SJCRH30 (cell line): ENCODE results near the gene XXYLT1. TPM values are rescaled to one million over a fixed set of nuclear protein-coding genes. Genes with fewer than 3 reads are reported as not detected.

Experiments
- DNase-seq, 2 experiments: peaks; one replicate each; pipeline ENCODE4 v3.0.0-alpha.2; 2015 to 2020
- H3K27ac ChIP-seq: fragments of 250-450 bp; sonication (Bioruptor Pico); 2 replicates; pipeline ENCODE4 v1.5.1; 2020; ENCODE audit warnings: mild to moderate bottlenecking, moderate library complexity
- H3K27me3 ChIP-seq: fragments of 250-450 bp; sonication (Bioruptor Pico); 2 replicates; pipeline ENCODE4 v1.5.1; 2020; ENCODE audit warnings: mild to moderate bottlenecking, moderate library complexity
- H3K36me3 ChIP-seq: fragments of 250-450 bp; sonication (Bioruptor Pico); 2 replicates; pipeline ENCODE4 v1.5.1; 2020; ENCODE audit warnings: mild to moderate bottlenecking, moderate library complexity
- H3K4me1 ChIP-seq: fragments of 250-450 bp; sonication (Bioruptor Pico); 2 replicates; pipeline ENCODE4 v1.5.1; 2020; ENCODE audit warnings: mild to moderate bottlenecking, moderate library complexity
- H3K4me3 ChIP-seq: fragments of 250-450 bp; sonication (Bioruptor Pico); 2 replicates; pipeline ENCODE4 v1.5.1; 2020; ENCODE audit warnings: mild to moderate bottlenecking, moderate library complexity
- H3K9me3 ChIP-seq: fragments of 250-450 bp; sonication (Bioruptor Pico); replicated peaks from 2 replicates; pipeline ENCODE4 v1.5.1; 2020; ENCODE audit warnings: mild to moderate bottlenecking, moderate library complexity
- total RNA-seq: library from RNA; depleted of rRNA; stranded (reverse); fragments of >200 nt; shearing (Covaris generic); gene quantifications from 2 replicates; pipeline ENCODE4 v1.2.3, GENCODE V29; 2014

The XXYLT1 gene
- total RNA-seq, 1 experiment from 2014 or later: 18.8 TPM

DNA sequence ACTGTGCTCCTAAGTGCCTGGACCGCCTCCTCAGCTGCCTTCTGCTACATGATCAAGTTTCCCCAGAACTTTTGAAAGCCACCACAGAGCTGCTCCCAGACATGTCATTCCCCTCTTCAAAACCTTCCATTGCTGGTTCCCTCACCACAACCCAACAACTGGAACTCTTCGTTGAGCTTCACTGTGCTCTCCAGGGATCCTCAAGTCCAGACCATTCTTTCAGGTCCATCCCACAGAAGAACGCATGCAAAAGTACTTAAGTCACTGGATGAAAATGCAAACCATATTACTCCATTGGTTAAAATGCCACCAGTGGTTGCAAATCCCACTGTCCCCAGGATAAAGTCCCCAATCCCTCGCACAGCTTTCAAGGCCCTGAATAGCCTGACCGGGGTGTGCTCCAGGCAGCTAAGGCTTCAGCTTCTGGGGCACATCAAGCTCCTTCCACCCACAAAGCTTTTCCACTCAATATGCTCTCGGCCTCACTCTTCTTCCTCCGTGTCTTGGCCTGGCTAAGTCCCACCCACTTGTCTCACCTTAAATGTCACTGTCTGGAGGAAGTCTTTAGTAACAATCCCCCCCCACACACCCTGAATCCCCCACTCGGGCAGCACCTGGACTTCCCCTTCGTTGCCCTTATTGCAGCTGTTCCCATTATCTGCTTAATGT lies 84.8 kb downstream of the XXYLT1 start:
- no peaks in the 10 kb centered on the region for H3K4me1 ChIP-seq
- no peak for DNase-seq
- H3K36me3 ChIP-seq: no peaks in the 10 kb centered on the region
- no peaks in the 10 kb centered on the region; the same call in 1 of the 2 replicates for H3K9me3 ChIP-seq
- no peaks in the 10 kb centered on the region for H3K27me3 ChIP-seq
- H3K27ac ChIP-seq: no peak overlapping the region
- no peak overlapping the region for H3K4me3 ChIP-seq

- Histone ChIP-seq H3K27ac (no peak overlapping the region), H3K36me3 (no peaks in the 10 kb centered on the region), H3K27me3 (no peaks in the 10 kb centered on the region), H3K4me1 (no peaks in the 10 kb centered on the region), H3K9me3 (no peaks in the 10 kb centered on the region), H3K4me3 (no peak overlapping the region)
- no peak for DNase-seq
These were observed 85.4 kb downstream of the XXYLT1 start for GRCh38 chr3:195185583-195185982.

GRCh38 chr3:195184716-195185421 lies 86.1 kb downstream of the XXYLT1 start:
- Histone ChIP-seq H3K4me1 (no peaks in the 10 kb centered on the region), H3K4me3 (no peak overlapping the region), H3K27ac (no peak overlapping the region), H3K9me3 (no peaks in the 10 kb centered on the region), H3K27me3 (no peaks in the 10 kb centered on the region), H3K36me3 (no peaks in the 10 kb centered on the region)
- no peak for DNase-seq

GRCh38 chr3:195183071-195183776 lies 87.7 kb downstream of the XXYLT1 start:
- Histone ChIP-seq H3K4me1 (no peaks in the 10 kb centered on the region), H3K4me3 (no peak overlapping the region), H3K27ac (no peak overlapping the region), H3K9me3 (no peaks in the 10 kb centered on the region), H3K36me3 (no peaks in the 10 kb centered on the region), H3K27me3 (no peaks in the 10 kb centered on the region)
- no peak for DNase-seq

DNA sequence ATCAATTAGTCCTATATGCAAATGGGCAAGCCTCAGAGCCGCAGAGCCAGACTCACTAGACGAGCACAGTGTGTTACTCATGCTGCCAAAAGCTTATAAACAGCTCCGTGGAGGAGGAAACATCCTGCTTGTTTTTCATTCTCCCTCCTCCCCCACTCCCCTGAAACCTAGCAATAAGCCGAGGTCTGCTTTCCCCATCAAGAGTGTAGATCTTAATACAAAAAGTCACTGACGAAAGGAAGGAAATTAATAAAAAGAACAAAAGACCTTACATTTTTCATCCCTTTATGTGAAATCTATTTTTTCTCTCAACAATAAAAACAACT lies 88.5 kb downstream of the XXYLT1 start:
- no peak for DNase-seq
- H3K4me3 ChIP-seq: no peak overlapping the region
- H3K27me3 ChIP-seq: no peaks in the 10 kb centered on the region
- H3K36me3 ChIP-seq: no peaks in the 10 kb centered on the region
- no peak overlapping the region for H3K27ac ChIP-seq
- H3K4me1 ChIP-seq: no peaks in the 10 kb centered on the region
- no peaks in the 10 kb centered on the region for H3K9me3 ChIP-seq

DNA sequence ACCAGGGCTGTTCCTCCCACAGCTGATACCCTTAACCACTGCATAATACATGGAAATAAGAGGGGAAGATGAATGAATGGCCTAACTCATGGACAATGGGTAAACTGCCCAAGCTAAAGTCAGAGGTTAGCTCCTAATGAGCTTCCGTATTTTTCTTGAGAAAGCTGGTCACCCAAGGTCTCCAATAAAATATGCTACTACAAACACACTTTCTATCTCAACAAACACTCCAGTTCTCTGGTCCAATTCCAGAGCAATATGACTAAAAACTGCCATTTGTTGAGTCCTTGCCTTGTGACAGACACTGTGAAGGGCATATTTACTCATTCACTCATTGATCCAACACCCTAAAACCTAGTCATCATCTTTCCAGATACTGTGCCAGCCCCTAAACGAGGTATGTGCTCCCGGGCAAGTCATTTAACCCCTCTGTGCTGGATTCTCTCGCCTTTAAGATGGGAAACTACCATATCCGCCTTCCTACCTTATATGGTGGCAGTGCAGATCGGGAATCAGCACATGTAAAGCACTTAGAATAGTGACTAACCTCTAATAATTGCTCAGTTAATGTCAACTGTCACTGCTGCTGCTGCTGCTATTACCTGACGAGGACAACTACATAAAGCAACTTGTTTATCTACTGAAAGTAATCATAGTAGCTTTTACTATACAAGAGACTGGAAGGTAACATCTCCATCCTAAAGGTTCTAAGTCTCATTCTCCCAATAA lies 89.1 kb downstream of the XXYLT1 start:
- H3K36me3 ChIP-seq: no peaks in the 10 kb centered on the region
- no peaks in the 10 kb centered on the region for H3K4me1 ChIP-seq
- H3K27me3 ChIP-seq: no peaks in the 10 kb centered on the region
- H3K27ac ChIP-seq: no peak overlapping the region
- DNase-seq: no peak
- no peaks in the 10 kb centered on the region for H3K9me3 ChIP-seq
- no peak overlapping the region for H3K4me3 ChIP-seq

DNA sequence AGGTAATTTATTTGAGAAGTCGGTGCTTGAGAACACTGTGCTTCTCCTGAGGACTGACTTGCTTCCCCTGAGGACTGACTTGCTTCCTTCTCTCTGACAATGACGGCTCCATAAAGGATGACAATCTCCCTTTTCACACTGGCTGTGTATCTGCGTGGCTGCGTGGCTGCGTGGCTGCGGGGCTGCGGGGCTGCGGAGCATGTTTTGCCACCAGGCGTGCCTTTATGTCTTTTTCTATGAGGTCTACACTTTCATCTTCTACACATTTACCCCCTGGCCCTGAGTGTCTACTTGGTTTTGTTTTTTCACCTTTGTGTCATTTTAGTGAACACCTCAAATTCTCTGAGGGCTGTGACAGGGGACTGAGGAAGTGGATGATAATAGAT lies 89.9 kb downstream of the XXYLT1 start:
- no peak overlapping the region for H3K27ac ChIP-seq
- no peaks in the 10 kb centered on the region for H3K4me1 ChIP-seq

DNA sequence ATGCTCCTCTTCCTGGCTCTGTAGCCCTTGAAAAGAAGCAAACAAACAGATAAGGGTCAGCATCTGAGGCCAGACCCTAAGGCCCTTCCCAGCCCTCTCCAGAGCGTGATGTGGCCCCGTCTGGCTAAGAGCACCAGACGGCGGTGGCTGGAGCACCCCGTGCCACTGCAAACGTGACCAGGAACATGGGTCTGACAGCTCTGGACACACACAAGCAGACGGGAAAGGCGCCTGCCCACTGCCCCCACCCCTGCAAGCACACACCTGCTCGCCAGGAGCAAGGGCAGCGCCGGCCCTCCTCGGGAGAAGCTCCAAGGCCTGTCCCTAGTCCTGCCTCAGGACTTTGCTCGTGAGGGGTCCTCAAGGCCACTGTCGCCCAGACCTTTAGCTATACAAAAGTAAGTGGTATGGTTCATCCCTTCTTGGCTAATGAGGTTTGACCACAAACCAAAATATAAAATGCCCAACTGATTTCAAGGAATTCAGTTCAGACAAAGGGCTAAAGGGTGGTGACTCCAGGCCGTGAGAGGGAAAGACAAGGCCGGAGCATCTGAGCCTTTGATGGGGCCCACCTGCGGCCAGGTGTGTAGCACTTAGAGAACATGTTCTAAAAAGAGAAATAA lies 90.4 kb downstream of the XXYLT1 start:
- Histone ChIP-seq H3K4me1 (no peaks in the 10 kb centered on the region), H3K27ac (no peak overlapping the region)

More for the DNA sequence above, 89.9 kb downstream of the XXYLT1 start:
- Histone ChIP-seq H3K4me3 (no peak overlapping the region), H3K27me3 (no peaks in the 10 kb centered on the region), H3K36me3 (no peaks in the 10 kb centered on the region), H3K9me3 (no peaks in the 10 kb centered on the region)
- DNase-seq: no peak

DNA sequence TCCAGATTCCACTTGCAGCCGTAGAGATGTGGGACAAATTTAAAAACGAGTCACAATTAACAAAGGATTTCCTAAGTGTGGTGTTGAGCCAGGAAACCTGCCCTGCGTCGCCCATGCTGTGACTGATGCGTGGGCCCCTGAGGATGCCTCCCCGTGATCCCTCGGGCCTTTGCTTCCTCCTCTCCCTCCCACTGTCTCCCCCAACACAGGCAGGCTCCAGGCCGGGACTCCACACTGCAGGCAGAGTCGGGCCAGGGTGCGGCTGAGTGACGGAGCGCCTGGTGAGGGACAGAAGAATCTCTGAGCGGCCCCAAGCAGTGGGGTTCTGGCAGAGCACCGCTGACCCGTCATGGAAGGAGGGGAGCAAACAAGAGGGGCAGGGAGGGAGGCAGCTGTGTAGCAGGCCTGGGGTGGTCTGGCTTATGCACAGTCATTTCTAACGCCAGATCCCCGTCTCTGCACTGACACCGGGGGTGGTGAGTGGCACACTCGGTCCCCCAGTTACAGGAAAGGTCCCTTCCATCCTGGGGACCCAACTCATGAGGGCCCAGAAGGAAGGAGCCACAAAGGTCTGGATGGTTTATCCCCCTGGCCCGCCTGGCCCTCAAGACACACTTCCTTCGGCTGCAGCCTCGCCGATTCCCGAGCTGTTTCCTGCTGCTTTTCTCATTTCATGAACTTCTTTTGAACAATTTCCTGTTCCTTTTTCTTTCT lies 91.0 kb downstream of the XXYLT1 start:
- Histone ChIP-seq H3K4me3 (no peak overlapping the region), H3K9me3 (no peaks in the 10 kb centered on the region), H3K4me1 (no peaks in the 10 kb centered on the region), H3K36me3 (no peaks in the 10 kb centered on the region), H3K27me3 (no peaks in the 10 kb centered on the region), H3K27ac (no peak overlapping the region)
- DNase-seq: no peak

More for the DNA sequence above, 90.4 kb downstream of the XXYLT1 start:
- no peak for DNase-seq
- no peaks in the 10 kb centered on the region for H3K36me3 ChIP-seq
- H3K9me3 ChIP-seq: no peaks in the 10 kb centered on the region
- H3K27me3 ChIP-seq: no peaks in the 10 kb centered on the region
- H3K4me3 ChIP-seq: no peak overlapping the region

- H3K27ac ChIP-seq: no peak overlapping the region
- H3K36me3 ChIP-seq: no peaks in the 10 kb centered on the region
- no peak for DNase-seq
- no peaks in the 10 kb centered on the region for H3K27me3 ChIP-seq
- H3K4me3 ChIP-seq: no peak overlapping the region
- no peaks in the 10 kb centered on the region for H3K4me1 ChIP-seq
- H3K9me3 ChIP-seq: no peaks in the 10 kb centered on the region
These were observed 92.6 kb downstream of the XXYLT1 start for GRCh38 chr3:195178124-195178910.

DNA sequence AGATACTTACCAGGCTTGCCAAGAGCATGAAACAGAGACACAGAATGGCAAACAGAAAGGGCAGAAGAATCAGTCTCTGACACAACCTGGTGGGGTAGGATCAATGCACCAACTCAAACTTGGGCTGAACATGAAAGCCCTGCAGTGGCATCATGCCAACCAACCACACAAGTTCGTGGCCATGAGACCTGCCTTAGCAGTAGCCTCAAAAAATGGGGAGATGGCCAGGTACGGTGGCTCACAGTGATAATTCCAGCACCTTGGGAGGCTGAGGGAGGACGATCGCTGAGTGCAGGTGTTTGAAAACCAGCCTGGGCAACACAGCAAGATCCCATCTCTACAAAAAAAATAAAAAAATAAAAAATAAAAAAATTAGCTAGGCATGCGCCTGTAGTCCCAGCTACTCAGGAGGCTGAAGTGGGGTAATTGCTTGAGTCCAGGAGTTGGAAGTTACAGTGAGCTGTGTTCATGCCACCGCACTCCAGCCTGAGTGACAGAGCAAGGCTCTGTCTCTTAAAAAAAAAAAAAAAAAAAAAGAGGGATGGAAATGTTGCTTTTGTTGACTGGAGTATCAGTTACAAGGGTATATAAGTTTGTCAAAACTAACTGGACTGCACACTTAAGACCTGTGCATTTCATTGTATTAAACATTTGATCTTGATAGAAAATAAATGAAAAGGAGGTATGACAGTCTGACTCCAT lies 93.4 kb downstream of the XXYLT1 start:
- Histone ChIP-seq H3K9me3 (no peaks in the 10 kb centered on the region), H3K4me3 (no peak overlapping the region), H3K4me1 (no peaks in the 10 kb centered on the region), H3K36me3 (no peaks in the 10 kb centered on the region), H3K27me3 (no peaks in the 10 kb centered on the region), H3K27ac (no peak overlapping the region)
- DNase-seq: no peak

DNA sequence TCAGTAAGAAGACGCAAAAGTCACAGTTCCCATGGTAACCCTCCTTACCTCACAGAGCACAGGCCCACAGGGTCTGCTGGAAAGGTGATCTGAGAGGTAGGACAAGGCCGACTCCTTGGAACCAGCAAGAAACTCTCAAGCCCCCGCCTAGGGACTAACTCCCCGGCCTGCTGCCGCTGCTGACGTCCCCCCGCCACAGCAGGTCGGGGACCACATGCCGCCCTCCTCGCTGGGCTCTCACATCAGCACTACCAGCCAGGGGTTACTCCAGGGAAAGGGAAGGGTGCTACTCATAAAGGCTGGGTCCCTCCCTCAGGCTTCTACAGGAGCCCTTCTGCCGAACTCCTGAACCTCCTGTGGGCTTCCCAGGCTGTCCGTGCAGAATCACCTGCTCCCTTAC lies 94.2 kb downstream of the XXYLT1 start:
- Histone ChIP-seq H3K36me3 (no peaks in the 10 kb centered on the region), H3K9me3 (no peaks in the 10 kb centered on the region), H3K4me3 (no peak overlapping the region), H3K27me3 (no peaks in the 10 kb centered on the region), H3K27ac (no peak overlapping the region), H3K4me1 (no peaks in the 10 kb centered on the region)
- DNase-seq: no peak
